Measurements from ENCODE around the gene ELK4.

The ELK4 gene

DNA sequence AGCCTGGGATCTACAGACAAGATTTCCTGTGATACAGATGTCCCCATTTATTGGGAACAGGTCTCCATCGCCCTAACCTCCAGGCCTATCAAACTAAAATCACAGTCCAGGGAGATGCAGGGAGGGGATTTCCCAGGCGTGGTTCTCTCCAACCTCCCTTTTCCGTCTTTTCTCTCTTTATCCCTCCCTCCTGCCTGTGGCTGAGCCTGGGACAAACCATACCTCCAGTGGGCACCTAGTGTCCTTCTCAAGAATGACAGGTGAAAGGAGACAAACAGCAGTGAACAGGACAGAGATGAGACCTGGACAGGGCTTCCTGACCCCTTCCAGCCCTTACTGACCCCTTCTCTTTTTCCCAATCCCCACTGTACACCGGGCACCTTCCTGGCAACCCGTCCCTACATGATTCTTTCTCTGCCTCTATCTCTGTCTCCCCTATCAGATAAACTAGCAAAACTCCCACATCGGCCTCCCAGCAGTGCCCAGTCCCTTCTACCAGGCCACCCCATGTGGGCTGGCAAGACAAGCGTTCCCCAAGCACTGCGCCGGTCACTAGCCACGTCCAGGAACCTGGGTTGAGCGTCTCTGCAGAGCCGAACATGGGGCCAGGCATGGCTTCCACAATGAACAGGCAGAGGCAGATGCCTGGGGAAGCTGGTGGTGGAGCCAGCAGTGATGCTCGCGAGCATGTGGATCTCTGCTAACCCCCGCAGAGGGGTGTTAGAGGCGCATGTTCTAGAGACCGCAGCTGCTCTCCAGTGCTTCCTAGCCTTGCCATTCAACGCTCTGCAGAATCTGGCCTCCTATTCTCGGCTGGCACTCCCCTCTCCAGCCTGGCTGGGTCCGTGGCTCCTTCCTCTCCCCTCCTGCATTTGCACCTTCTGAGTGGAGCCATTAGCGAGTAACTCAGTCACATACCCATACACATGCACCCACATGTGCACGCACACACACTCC, 54.7 kb downstream of the ELK4 start:
- TF ChIP-seq CTCF (IDR thresholded peaks at IDR 0.05), result no peak
- no peaks in the 10 kb centered on the region for H3K36me3 ChIP-seq
- no peak overlapping the region for H3K4me3 ChIP-seq
- DNase-seq, result no peak
- H3K27ac ChIP-seq, result no peak overlapping the region
- H3K4me1 ChIP-seq, result no peaks in the 10 kb centered on the region
- H3K9me3 ChIP-seq, result no peaks in the 10 kb centered on the region
- H3K27me3 ChIP-seq, result peaks cover 0 to 43% of the 10 kb centered on the region in 2 donors
- intact Hi-C loops (cut with DNase I; ENCODE audit: low total_unique reads), result loop anchor here (2.0 kb wide), 1 partner anchor 44 kb away; no protein-coding TSS in a partner anchor

DNA sequence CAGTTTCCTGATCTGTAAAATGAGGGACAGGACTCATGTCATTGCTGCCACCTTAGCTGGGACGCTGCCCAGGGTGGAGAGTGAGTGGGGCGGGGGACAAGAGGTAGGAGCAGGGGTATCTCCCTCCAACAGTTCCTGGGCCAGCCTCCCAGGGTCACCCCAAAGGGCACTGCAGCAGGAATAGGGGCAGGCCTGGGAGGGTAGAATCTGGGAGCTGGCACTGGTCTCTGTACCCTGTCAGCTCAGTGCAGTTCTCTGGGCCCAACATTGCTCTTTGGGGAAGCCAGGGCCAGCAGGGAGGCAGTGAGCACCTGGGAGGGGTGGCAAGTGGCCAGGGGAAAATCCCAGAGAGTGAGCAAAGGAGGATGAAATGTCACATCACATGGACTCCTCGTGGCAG, 55.8 kb downstream of the ELK4 start:
- Histone ChIP-seq H3K4me3 (no peak overlapping the region), H3K27me3 (peaks cover 0 to 42% of the 10 kb centered on the region in 2 donors), H3K27ac (no peak overlapping the region), H3K9me3 (no peaks in the 10 kb centered on the region), H3K36me3 (no peaks in the 10 kb centered on the region), H3K4me1 (no peaks in the 10 kb centered on the region)
- no peak for TF ChIP-seq CTCF (IDR thresholded peaks at IDR 0.05)
- intact Hi-C loops (cut with DNase I; ENCODE audit: low total_unique reads), result loop anchor here (2.0 kb wide), 1 partner anchor 45 kb away; no protein-coding TSS in a partner anchor
- DNase-seq, result no peak

DNA sequence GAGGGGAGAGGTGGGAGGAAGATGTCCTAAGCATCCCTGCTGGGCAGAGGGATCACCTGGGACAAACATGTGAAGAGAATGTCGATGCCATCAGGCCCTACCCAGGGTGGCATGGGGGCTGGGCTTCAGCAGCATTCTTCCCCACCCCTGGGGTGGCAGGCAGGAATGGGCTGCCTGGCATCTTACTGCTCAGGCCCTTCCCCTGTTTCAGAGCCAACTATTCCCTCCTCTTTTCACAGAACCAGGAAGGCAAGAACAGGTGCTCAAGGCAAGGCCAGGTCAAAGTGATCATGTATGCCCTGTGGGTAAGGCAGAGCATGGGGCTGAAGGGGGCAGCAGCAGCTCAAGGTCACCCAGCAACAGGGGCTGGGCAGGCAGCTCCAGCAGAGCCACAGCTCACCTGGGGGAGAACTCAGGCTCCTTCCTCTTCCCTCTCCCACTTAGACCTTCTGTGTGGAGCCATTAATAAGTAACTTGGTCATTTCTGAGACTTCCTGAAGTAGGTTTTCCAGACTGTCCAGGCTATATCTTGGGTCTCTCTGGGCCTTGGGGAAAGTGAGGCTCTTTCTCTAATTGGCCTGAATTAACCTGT, 56.4 kb downstream of the ELK4 start:
- Histone ChIP-seq H3K36me3 (no peaks in the 10 kb centered on the region), H3K27ac (no peak overlapping the region), H3K4me1 (no peaks in the 10 kb centered on the region), H3K4me3 (no peak overlapping the region), H3K27me3 (peaks cover 0 to 40% of the 10 kb centered on the region in 2 donors), H3K9me3 (no peaks in the 10 kb centered on the region)
- intact Hi-C loops (cut with DNase I; ENCODE audit: low total_unique reads), result no loop called here
- TF ChIP-seq CTCF (IDR thresholded peaks at IDR 0.05), result no peak
- DNase-seq, result no peak

DNA sequence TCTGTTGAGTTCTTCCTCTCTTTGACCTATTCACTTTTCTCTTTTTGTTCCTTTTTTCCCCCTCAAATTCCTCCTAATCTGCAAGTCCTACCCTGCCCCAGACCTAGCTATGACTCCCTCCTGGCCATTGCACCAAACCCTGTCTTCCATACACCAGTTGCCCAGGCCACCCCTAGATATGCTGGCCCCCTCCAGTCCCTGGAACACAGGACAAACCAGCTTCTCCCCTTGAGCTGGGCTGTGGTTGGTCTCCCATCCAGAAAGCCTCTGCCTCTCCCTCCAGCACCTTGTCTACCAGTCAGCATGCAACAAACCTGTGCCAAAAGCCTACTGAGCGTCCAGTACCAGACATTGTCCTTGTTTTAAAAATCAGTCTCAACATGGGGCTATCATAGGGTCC, 59.4 kb downstream of the ELK4 start:
- Histone ChIP-seq H3K9me3 (no peaks in the 10 kb centered on the region), H3K4me1 (peaks cover 0 to 18% (median 10%) of the 10 kb centered on the region in 4 donors), H3K27me3 (peaks cover 0 to 55% of the 10 kb centered on the region in 2 donors), H3K4me3 (no peak overlapping the region), H3K27ac (no peak overlapping the region), H3K36me3 (no peaks in the 10 kb centered on the region)
- no peak for TF ChIP-seq CTCF (IDR thresholded peaks at IDR 0.05)
- DNase-seq, result no peak
- intact Hi-C loops (cut with DNase I; ENCODE audit: low total_unique reads), result no loop called here

GRCh38 chr1:205571747-205572146, 60.1 kb downstream of the ELK4 start:
- intact Hi-C loops (cut with DNase I; ENCODE audit: low total_unique reads), result no loop called here
- no peak for DNase-seq
- no peak for TF ChIP-seq CTCF (IDR thresholded peaks at IDR 0.05)
- Histone ChIP-seq H3K27me3 (peaks cover 0 to 62% of the 10 kb centered on the region in 2 donors), H3K4me3 (no peak overlapping the region), H3K9me3 (no peaks in the 10 kb centered on the region), H3K27ac (no peak overlapping the region), H3K4me1 (peaks cover 0 to 18% (median 10%) of the 10 kb centered on the region in 4 donors), H3K36me3 (no peaks in the 10 kb centered on the region)
